Aorta (tissue), 5 donors: ENCODE measurements around the gene CFAP210. TPM values are rescaled to one million over a fixed set of nuclear protein-coding genes. Genes with fewer than 3 reads are reported as not detected.

Experiments used
- ATAC-seq: fragments of 200-7000 bp; cut with Tn5 transposase; one replicate; pipeline ENCODE4 v1.9.1; 2022; ENCODE audit warnings: moderate library complexity; ENCODE audit not compliant: low FRiP score
- DNase-seq, 2 donors: peaks; one replicate each; pipeline ENCODE4 v3.0.0-alpha.2; 2020
- H3K27ac ChIP-seq, 2 donors: one replicate each; pipeline ENCODE4 v1.5.1; 2013; ENCODE audit warnings: low read length in 2 of 2, mild to moderate bottlenecking in 2 of 2, moderate library complexity in 2 of 2, control low read depth in 1 of 2, inconsistent platforms in 1 of 2, low read depth in 1 of 2
- H3K27me3 ChIP-seq, 2 donors: one replicate each; pipeline ENCODE4 v1.6.1; 2013; ENCODE audit warnings: control low read depth in 1 of 2, low read length in 1 of 2, mild to moderate bottlenecking in 1 of 2, moderate library complexity in 1 of 2; ENCODE audit not compliant: insufficient read depth in 2 of 2, control insufficient read depth in 1 of 2
- H3K36me3 ChIP-seq, 2 donors: one replicate each; pipeline ENCODE4 v1.6.1; 2013; ENCODE audit warnings: control low read depth in 1 of 2, low read length in 1 of 2, mild to moderate bottlenecking in 1 of 2; ENCODE audit not compliant: insufficient read depth in 2 of 2, control insufficient read depth in 1 of 2
- H3K4me1 ChIP-seq, 2 donors: one replicate each; pipeline ENCODE4 v1.6.1; 2013; ENCODE audit warnings: low read length in 2 of 2, control low read depth in 1 of 2, mild to moderate bottlenecking in 1 of 2, moderate library complexity in 1 of 2; ENCODE audit not compliant: insufficient read depth in 2 of 2, control insufficient read depth in 1 of 2
- H3K4me3 ChIP-seq, 2 donors: one replicate each; pipeline ENCODE4 v1.5.1; 2013; ENCODE audit warnings: low read length in 2 of 2, control low read depth in 1 of 2, mild to moderate bottlenecking in 1 of 2
- H3K9me3 ChIP-seq: one replicate; pipeline ENCODE4 v1.6.1; 2013; ENCODE audit warnings: mild to moderate bottlenecking, low read length; ENCODE audit not compliant: control insufficient read depth
- WGBS, 2 donors: extraction: QIAGEN DNeasy Blood & Tissue Kit; methylation state at CpG; one replicate each; pipeline ENCODE4 v1.1.7; 2013; 5-methylcytosine and 5-hydroxymethylcytosine counted together
- intact Hi-C, 2 donors: fragments of 100-400 bp; cut with DNase I; formaldehyde crosslinking; loops; one replicate each; pipeline versions ENCODE4 v1.14.2 to v1.15.0; 2022
- polyA plus RNA-seq, 2 donors: library from polyadenylated mRNA; stranded (reverse); fragments of 200-250 nt; gene quantifications; one replicate each; pipeline ENCODE4 v1.2.3, GENCODE V29; 2013
- total RNA-seq, 2 donors: library from RNA; stranded (reverse); fragmentation: NEBNext Ultra II Directional; extraction: Animal tissue kit (Norgen Biotek cat#: 25700); gene quantifications; one replicate each; pipeline ENCODE4 v1.2.1, GENCODE V29; 2021
- donor health status: healthy with polysubstance abuse.
- donor health status: Bipolar disorder and iron deficiency.
- donor health status: DM: no; HTN: no; CAD: no.
- donor health status: DM: no; HTN: no; CAD: no.
- donor health status: DM: yes; HTN: yes; CAD: no.

Gene CFAP210
- total and polyA plus RNA-seq, 4 donors: 0.05 to 0.58 TPM; not detected in 2

DNA sequence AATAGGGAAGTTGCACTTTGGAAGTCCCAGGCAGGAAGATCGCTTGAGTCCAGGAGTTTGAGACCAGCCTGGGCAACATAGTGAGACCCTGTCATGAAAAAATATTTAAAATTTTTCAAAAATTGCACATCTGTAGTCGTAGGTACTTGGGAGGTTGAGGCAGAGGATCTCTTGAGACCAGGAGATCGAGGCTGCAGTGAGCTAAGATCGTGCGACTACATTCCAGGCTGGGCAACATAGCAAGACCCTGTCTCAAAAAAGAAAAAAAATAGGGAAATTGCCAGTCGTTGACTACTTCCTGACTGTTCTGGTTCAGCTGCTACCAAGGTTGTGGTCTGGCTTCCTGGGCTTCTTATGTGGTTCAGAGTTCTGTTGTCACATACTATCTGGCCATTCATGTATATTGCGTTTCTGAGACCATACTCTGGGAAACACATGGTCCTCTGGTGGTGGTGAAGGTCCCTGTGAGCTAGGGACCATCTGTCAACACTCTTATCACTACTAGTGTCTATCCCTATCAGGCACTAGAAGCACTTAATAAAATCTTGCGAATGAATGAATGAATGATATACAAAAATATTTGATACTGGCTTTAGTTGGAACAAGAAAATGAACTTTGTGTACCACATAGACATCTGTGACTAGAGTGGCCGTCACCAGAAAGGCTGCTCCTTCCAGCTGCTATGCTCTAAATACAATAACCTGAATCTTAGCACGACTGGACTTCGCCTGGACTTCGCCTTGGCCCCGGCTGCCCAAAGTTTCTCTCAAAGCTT, 38.6 kb upstream of the CFAP210 start:
- intact Hi-C loops: no loop called here
- WGBS, 2 donors: 41 to 43% methylated on average over 13 of the region's 13 CpGs
- H3K36me3 ChIP-seq: no peaks in the 10 kb centered on the region
- ATAC-seq (no peak), DNase-seq (no peak)
- no peaks in the 10 kb centered on the region for H3K9me3 ChIP-seq
- no peaks in the 10 kb centered on the region for H3K27me3 ChIP-seq
- peak overlapping the region; percentile 90 to 99 for H3K4me3 ChIP-seq
- H3K27ac ChIP-seq: no peak overlapping the region
- no peaks in the 10 kb centered on the region for H3K4me1 ChIP-seq

DNA sequence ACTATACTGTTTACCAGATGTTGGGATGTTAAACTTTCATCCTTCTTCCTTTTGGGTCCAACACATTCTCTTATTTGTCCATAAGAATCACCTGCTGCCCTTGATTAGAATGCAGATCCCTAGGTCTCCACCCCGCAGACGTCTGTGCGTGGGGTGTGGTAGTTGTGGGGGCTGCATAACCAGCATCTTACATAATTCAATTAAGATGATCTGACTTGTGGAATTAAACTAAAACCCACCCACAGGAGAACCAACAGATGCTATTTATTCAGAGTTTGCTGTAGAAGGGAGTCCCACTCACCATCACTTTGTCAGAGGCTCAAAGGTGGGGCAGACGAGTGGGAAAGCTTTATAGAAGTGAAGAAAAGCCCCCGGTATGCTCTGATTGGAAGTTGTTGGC, 37.9 kb upstream of the CFAP210 start:
- Histone ChIP-seq H3K4me1 (no peaks in the 10 kb centered on the region), H3K9me3 (no peaks in the 10 kb centered on the region), H3K4me3 (no peak overlapping the region), H3K27me3 (no peaks in the 10 kb centered on the region), H3K36me3 (no peaks in the 10 kb centered on the region), H3K27ac (no peak overlapping the region)
- 56 to 58% methylated on average over 5 of the region's 5 CpGs for WGBS, 2 donors
- intact Hi-C loops: no loop called here
- no peak for DNase-seq
- ATAC-seq: no peak

DNA sequence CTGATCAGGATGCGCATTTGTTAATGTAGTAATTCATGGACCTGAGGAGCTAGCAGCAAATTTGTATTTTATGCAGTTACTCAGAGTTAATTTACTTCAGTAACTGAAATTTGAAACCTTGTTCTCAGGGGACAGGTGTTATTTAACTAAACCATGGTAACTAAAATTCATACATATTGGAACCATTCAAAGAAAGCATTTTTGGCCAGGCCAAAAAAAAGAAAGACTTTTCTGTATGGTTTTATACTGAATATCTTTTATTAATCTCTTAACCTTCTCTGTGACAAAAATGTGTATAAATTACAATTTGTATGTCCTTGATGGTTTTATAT, 35.0 kb upstream of the CFAP210 start:
- Histone ChIP-seq H3K27ac (no peak overlapping the region), H3K4me3 (no peak overlapping the region), H3K36me3 (no peaks in the 10 kb centered on the region), H3K27me3 (no peaks in the 10 kb centered on the region), H3K9me3 (no peaks in the 10 kb centered on the region), H3K4me1 (no peaks in the 10 kb centered on the region)
- DNase-seq: no peak
- WGBS, 2 donors: 97 to 100% methylated on average over 1 of the region's 1 CpG
- no peak for ATAC-seq
- intact Hi-C loops: no loop called here

DNA sequence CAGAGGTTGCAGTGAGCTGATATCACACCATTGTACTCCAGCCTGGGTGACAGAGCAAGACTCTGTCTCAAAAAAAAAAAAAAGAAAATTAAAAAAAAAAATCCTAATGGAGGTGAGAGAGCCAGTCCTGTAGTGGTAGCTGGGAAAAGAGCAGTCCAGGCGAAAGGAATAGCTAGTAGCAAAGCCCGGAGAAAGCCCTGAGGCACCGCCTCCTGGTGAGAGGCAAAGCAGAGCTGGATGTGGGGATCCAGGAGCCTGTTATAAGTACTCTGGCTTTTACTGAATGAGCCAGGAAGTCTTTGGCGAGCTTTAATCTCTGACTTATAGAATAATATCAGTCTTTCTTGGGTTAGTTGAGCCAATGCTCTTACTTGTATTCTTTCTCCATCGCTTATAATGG, 32.9 kb upstream of the CFAP210 start:
- no peaks in the 10 kb centered on the region for H3K4me1 ChIP-seq
- no peak for DNase-seq
- no peaks in the 10 kb centered on the region for H3K27me3 ChIP-seq
- no peaks in the 10 kb centered on the region for H3K36me3 ChIP-seq
- WGBS, 2 donors: 70 to 74% methylated on average over 5 of the region's 5 CpGs
- H3K9me3 ChIP-seq: no peaks in the 10 kb centered on the region
- no peak overlapping the region for H3K4me3 ChIP-seq
- no peak overlapping the region for H3K27ac ChIP-seq
- no peak for ATAC-seq
- intact Hi-C loops: no loop called here

DNA sequence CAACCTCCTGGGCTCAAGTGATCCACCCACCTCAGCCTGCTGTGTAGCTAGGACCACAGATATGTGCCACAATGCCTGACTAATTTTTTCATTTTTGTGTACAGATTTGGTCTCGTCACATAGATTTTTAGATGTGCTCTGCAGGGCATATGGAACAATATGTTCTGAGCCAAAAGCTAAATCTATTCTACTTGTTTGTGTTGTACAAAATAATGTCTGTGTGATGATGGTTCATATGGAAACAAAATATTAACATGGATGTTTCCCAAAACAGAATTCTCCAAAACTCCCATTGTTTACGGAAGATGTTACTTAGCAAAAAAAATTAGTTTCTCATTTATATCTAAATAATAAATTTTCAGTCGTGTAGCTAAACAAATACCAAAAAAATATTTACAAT, 26.8 kb upstream of the CFAP210 start:
- Histone ChIP-seq H3K9me3 (no peaks in the 10 kb centered on the region), H3K27me3 (no peaks in the 10 kb centered on the region), H3K27ac (no peak overlapping the region), H3K36me3 (no peaks in the 10 kb centered on the region), H3K4me3 (no peak overlapping the region), H3K4me1 (no peaks in the 10 kb centered on the region)
- ATAC-seq: no peak
- no peak for DNase-seq
- intact Hi-C loops: no loop called here
- 70 to 75% methylated on average over 3 of the region's 3 CpGs for WGBS, 2 donors

DNA sequence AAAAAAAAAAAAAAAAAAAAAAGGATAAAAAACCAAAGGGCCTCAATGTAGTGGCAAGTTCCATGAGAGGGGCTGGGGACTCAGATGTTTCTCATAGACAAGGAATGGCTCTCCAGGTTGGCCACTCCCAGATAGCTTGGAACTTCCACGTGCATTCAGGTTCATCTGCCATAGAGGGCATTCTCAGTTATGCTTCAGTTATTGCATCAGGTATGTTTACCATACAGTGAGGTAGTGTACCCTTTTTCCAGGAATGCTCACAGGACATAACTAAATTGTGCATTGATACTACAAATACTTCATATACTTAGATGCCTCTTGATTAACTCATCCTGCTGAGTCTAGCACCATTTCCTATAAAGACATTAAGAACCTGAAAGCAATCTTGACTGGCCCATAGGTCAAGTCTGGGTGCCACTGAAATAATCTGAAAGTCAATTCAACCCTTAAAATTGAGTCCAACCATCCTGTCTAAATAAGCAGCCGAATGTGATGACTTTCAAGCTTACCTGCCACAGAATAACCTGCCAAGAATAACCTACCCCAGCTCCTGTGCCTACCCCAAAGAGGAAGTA, 24.8 kb upstream of the CFAP210 start:
- H3K36me3 ChIP-seq: no peaks in the 10 kb centered on the region
- intact Hi-C loops: no loop called here
- H3K27me3 ChIP-seq: no peaks in the 10 kb centered on the region
- 82 to 97% methylated on average over 2 of the region's 2 CpGs for WGBS, 2 donors
- no peak for DNase-seq
- H3K27ac ChIP-seq: no peak overlapping the region
- no peaks in the 10 kb centered on the region for H3K4me1 ChIP-seq
- H3K4me3 ChIP-seq: no peak overlapping the region
- H3K9me3 ChIP-seq: no peaks in the 10 kb centered on the region
- ATAC-seq: no peak

DNA sequence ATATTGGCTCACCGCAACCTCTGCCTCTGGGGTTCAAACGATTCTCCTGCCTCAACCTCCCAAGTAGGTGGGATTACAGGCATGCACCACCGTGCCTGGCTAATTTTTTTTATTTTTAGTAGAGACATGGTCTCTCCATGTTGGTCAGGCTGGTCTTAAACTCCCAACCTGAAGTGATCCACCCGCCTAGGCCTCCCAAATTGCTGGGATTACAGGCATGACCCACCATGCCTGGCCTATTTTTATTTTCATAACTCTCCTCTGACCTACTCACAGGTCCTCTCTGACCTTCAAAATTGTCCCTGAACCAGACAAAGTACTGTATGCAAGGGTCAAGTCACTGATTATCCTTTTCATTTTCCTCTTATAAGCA, 23.5 kb upstream of the CFAP210 start:
- Histone ChIP-seq H3K36me3 (no peaks in the 10 kb centered on the region), H3K27me3 (no peaks in the 10 kb centered on the region), H3K27ac (no peak overlapping the region), H3K9me3 (no peaks in the 10 kb centered on the region), H3K4me3 (no peak overlapping the region), H3K4me1 (no peaks in the 10 kb centered on the region)
- ATAC-seq (no peak), DNase-seq (no peak)
- intact Hi-C loops: no loop called here
- 77 to 91% methylated on average over 4 of the region's 4 CpGs for WGBS, 2 donors

DNA sequence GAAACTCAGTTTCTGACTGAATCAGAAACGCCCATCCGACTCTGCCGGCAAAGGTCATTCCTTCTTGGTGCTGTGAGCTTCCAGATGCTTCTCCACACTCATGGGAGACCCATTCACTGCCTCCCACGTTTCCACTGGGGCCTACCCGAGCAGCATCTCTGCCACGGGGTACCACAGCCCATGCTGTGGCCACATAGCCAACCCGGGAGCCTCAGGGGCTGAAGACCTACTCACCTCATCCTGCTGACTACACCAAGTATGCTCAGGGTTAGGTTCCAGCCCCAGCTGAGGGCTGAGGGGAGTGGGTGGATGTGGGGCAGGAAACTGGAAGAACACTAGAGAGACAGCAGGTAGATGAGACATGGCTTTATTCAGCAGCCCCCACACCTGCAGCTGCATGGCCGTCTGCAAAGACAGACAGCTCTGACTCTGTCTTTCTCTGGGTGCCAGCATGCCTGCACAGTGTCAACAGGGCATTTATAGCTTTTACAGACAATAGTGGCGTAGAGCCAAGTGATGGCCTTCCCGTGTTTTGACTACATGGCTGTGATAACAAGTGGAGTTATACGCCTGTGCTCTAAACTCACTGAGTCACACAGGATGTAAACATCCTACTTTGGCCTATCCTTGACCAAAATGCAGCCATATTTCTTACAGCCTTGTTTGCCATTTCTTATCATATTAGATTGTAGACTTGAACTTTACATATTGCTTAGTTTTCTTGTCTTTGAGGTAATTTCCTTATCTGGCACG, 22.9 kb upstream of the CFAP210 start:
- no peak overlapping the region for H3K27ac ChIP-seq
- 80 to 83% methylated on average over 12 of the region's 12 CpGs for WGBS, 2 donors
- no peaks in the 10 kb centered on the region for H3K27me3 ChIP-seq
- intact Hi-C loops: no loop called here
- no peaks in the 10 kb centered on the region for H3K4me1 ChIP-seq
- no peak for ATAC-seq
- H3K9me3 ChIP-seq: no peaks in the 10 kb centered on the region
- H3K4me3 ChIP-seq: no peak overlapping the region
- H3K36me3 ChIP-seq: no peaks in the 10 kb centered on the region
- no peak for DNase-seq
